Left ventricle myocardium inferior (tissue), 1 donor: Measurements from ENCODE around the gene CDC14A. TPM values are rescaled to one million over a fixed set of nuclear protein-coding genes. Genes with fewer than 3 reads are reported as not detected.

ENCODE experiments used
- DNase-seq: peaks from one replicate; pipeline ENCODE4 v3.0.0-alpha.2; 2020
- H3K27ac ChIP-seq: fragments of 200-600 bp; replicated peaks from 2 replicates; pipeline ENCODE4 v1.8.0; 2021
- H3K27me3 ChIP-seq: fragments of 200-600 bp; 2 replicates; pipeline ENCODE4 v1.8.0; 2021; ENCODE audit warnings: low read depth
- H3K36me3 ChIP-seq: fragments of 200-600 bp; 2 replicates; pipeline ENCODE4 v1.8.0; 2021
- H3K4me1 ChIP-seq: fragments of 200-600 bp; 2 replicates; pipeline ENCODE4 v1.8.0; 2021
- H3K4me3 ChIP-seq: fragments of 200-600 bp; 2 replicates; pipeline ENCODE4 v1.8.0; 2021; ENCODE audit warnings: mild to moderate bottlenecking, moderate library complexity
- H3K9me3 ChIP-seq: fragments of 200-600 bp; replicated peaks from 2 replicates; pipeline ENCODE4 v1.8.0; 2021
- CTCF ChIP-seq: fragments of 200-600 bp; IDR thresholded peaks from 2 replicates; pipeline ENCODE4 v1.8.0; 2021; ENCODE audit warnings: antibody characterized with exemption, mild to moderate bottlenecking, borderline replicate concordance
- intact Hi-C: fragments of 100-400 bp; cut with micrococcal nuclease; formaldehyde crosslinking; loops from one replicate; pipeline ENCODE4 v1.11.0; 2022
- total RNA-seq: library from RNA; stranded (reverse); fragmentation: NEBNext Ultra II Directional; extraction: Animal tissue kit (Norgen Biotek cat#: 25700); gene quantifications from one replicate; pipeline ENCODE4 v1.2.1, GENCODE V29; 2021
- donor health status: DM: no; HTN: yes; CAD: no; lungs with severe emphysema.

The CDC14A gene
- total RNA-seq, 1 donor from 2014 or later: 2.4 TPM

GRCh38 chr1:100539836-100540536 is 187.7 kb downstream of the CDC14A start:
- intact Hi-C loops: no loop called here
- no peaks in the 10 kb centered on the region for H3K36me3 ChIP-seq
- H3K27ac ChIP-seq: no peak overlapping the region
- no peak for TF ChIP-seq CTCF
- peaks cover 17% of the 10 kb centered on the region for H3K4me1 ChIP-seq
- H3K27me3 ChIP-seq: peaks cover 70% of the 10 kb centered on the region
- no peaks in the 10 kb centered on the region for H3K9me3 ChIP-seq
- DNase-seq: peak; percentile 24
- H3K4me3 ChIP-seq: peak overlapping the region; percentile 64

GRCh38 chr1:100542285-100542684 is 190.0 kb downstream of the CDC14A start:
- Histone ChIP-seq H3K4me1 (peaks cover 17% of the 10 kb centered on the region), H3K9me3 (no peaks in the 10 kb centered on the region), H3K27ac (no peak overlapping the region), H3K27me3 (peaks cover 47% of the 10 kb centered on the region), H3K36me3 (no peaks in the 10 kb centered on the region), H3K4me3 (no peak overlapping the region)
- no peak for DNase-seq
- intact Hi-C loops: no loop called here
- TF ChIP-seq CTCF: no peak

- no peak for TF ChIP-seq CTCF
- no peak for DNase-seq
- peaks cover 15% of the 10 kb centered on the region for H3K4me1 ChIP-seq
- intact Hi-C loops: no loop called here
- H3K27ac ChIP-seq: no peak overlapping the region
- peaks cover 36% of the 10 kb centered on the region for H3K27me3 ChIP-seq
- H3K9me3 ChIP-seq: no peaks in the 10 kb centered on the region
- H3K36me3 ChIP-seq: no peaks in the 10 kb centered on the region
- no peak overlapping the region for H3K4me3 ChIP-seq
Observed at GRCh38 chr1:100543640-100544039, 191.3 kb downstream of the CDC14A start.

- no peak for TF ChIP-seq CTCF
- Histone ChIP-seq H3K4me3 (no peak overlapping the region), H3K36me3 (no peaks in the 10 kb centered on the region), H3K4me1 (peaks cover 6% of the 10 kb centered on the region), H3K27me3 (peaks cover 26% of the 10 kb centered on the region), H3K9me3 (no peaks in the 10 kb centered on the region), H3K27ac (no peak overlapping the region)
- intact Hi-C loops: no loop called here
- no peak for DNase-seq
Observed at GRCh38 chr1:100544791-100545190, 192.5 kb downstream of the CDC14A start.

GRCh38 chr1:100545855-100546254 is 193.5 kb downstream of the CDC14A start:
- Histone ChIP-seq H3K4me3 (no peak overlapping the region), H3K36me3 (no peaks in the 10 kb centered on the region), H3K27ac (no peak overlapping the region), H3K9me3 (peaks cover 6% of the 10 kb centered on the region), H3K4me1 (no peaks in the 10 kb centered on the region), H3K27me3 (peaks cover 15% of the 10 kb centered on the region)
- no peak for DNase-seq
- intact Hi-C loops: no loop called here
- TF ChIP-seq CTCF: no peak
